Nephron (organoid): ENCODE data around the gene RAB11FIP3.
"Not testable (repeated sequence)": the region's sequence is repeated elsewhere in the genome, so short reads cannot be mapped to it uniquely, and the experiment has no call there.

ENCODE experiments used
- H3K27ac Mint-ChIP-seq, 3 experiments: 2 replicates each; pipeline ENCODE4 v1.8.0; 2020; ENCODE audit warnings: mixed read lengths in 3 of 3, mild to moderate bottlenecking in 2 of 3, moderate library complexity in 1 of 3
- H3K27me3 Mint-ChIP-seq: 2 replicates; pipeline ENCODE4 v1.8.0; 2021; ENCODE audit warnings: low read depth, mild to moderate bottlenecking, moderate library complexity, mixed read lengths
- H3K36me3 Mint-ChIP-seq: 2 replicates; pipeline ENCODE4 v1.8.0; 2020; ENCODE audit warnings: low read depth, mixed read lengths
- H3K4me1 Mint-ChIP-seq: 2 replicates; pipeline ENCODE4 v1.8.0; 2020; ENCODE audit warnings: mixed read lengths
- H3K4me3 Mint-ChIP-seq, 3 experiments: 2 replicates each; pipeline ENCODE4 v1.8.0; 2020; ENCODE audit warnings: mild to moderate bottlenecking in 3 of 3, mixed read lengths in 3 of 3, moderate library complexity in 2 of 3
- H3K9me3 Mint-ChIP-seq: 2 replicates; pipeline ENCODE4 v1.8.0; 2020; ENCODE audit warnings: mixed read lengths
- TF ChIP-seq, protein P1 (sequence below), 3 experiments: fragments of 200-600 bp; sonication (generic); IDR thresholded peaks; one replicate each; pipeline ENCODE4 v1.5.0; 2021; ENCODE audit warnings: antibody characterized with exemption in 3 of 3; ENCODE audit not compliant: unreplicated experiment in 3 of 3

Gene RAB11FIP3, protein sequence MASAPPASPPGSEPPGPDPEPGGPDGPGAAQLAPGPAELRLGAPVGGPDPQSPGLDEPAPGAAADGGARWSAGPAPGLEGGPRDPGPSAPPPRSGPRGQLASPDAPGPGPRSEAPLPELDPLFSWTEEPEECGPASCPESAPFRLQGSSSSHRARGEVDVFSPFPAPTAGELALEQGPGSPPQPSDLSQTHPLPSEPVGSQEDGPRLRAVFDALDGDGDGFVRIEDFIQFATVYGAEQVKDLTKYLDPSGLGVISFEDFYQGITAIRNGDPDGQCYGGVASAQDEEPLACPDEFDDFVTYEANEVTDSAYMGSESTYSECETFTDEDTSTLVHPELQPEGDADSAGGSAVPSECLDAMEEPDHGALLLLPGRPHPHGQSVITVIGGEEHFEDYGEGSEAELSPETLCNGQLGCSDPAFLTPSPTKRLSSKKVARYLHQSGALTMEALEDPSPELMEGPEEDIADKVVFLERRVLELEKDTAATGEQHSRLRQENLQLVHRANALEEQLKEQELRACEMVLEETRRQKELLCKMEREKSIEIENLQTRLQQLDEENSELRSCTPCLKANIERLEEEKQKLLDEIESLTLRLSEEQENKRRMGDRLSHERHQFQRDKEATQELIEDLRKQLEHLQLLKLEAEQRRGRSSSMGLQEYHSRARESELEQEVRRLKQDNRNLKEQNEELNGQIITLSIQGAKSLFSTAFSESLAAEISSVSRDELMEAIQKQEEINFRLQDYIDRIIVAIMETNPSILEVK

DNA sequence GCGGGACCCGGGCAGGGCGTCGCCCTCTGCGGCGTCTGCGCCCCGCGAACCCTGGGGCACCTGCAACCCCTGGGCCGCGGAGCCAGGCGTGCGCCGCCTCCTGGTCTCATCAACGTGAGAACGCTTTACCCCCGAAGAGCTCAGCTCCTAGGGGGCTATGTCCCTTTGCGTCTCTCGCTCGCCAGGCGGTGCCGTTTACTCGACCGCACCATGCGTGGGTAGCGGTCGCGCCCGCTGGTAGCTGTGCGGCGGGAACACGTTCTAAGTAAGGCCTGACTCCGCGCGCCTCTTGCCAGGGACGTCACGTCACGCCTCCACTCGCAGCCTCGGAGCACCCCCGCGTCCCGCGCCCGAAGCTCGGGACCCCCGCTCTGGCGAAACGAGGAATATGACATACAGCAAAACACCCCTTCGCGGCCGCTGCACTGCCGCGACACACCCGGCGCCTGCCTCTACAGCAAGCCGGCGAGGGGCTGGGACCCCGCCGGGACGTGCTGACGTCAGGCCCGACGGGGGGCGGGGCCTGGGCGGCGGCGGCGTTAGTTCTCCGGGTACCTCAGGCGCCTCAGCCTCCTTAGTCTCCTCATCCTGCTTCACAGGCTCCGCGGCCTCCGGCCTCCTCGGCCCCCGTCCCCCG is at the start of gene RAB11FIP3:
TSS of gene RAB11FIP3 (plus strand) at position 568 of the 637 bp plus-strand sequence. CDS start 358 bp downstream, outside the sequence.
- H3K4me3 Mint-ChIP-seq, result peak within 1 kb of the TSS; percentile 90 to 94 (median 93)
- H3K4me1 Mint-ChIP-seq, result peaks cover 37% of the 10 kb centered on the region
- TF ChIP-seq, protein P1, sequence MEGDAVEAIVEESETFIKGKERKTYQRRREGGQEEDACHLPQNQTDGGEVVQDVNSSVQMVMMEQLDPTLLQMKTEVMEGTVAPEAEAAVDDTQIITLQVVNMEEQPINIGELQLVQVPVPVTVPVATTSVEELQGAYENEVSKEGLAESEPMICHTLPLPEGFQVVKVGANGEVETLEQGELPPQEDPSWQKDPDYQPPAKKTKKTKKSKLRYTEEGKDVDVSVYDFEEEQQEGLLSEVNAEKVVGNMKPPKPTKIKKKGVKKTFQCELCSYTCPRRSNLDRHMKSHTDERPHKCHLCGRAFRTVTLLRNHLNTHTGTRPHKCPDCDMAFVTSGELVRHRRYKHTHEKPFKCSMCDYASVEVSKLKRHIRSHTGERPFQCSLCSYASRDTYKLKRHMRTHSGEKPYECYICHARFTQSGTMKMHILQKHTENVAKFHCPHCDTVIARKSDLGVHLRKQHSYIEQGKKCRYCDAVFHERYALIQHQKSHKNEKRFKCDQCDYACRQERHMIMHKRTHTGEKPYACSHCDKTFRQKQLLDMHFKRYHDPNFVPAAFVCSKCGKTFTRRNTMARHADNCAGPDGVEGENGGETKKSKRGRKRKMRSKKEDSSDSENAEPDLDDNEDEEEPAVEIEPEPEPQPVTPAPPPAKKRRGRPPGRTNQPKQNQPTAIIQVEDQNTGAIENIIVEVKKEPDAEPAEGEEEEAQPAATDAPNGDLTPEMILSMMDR (IDR thresholded peaks at IDR 0.05; ENCODE audit: unreplicated experiment in 3 of 3), result peak in 1 of 3 experiments; percentile 22
- H3K9me3 Mint-ChIP-seq, result no peaks in the 10 kb centered on the region
- H3K27ac Mint-ChIP-seq, result peak within 1 kb of the TSS in 2 of 3 experiments; percentile 60 to 84
- peaks cover 20% of the 10 kb centered on the region for H3K27me3 Mint-ChIP-seq
- H3K36me3 Mint-ChIP-seq, result peaks cover 21% of the 10 kb centered on the region

DNA sequence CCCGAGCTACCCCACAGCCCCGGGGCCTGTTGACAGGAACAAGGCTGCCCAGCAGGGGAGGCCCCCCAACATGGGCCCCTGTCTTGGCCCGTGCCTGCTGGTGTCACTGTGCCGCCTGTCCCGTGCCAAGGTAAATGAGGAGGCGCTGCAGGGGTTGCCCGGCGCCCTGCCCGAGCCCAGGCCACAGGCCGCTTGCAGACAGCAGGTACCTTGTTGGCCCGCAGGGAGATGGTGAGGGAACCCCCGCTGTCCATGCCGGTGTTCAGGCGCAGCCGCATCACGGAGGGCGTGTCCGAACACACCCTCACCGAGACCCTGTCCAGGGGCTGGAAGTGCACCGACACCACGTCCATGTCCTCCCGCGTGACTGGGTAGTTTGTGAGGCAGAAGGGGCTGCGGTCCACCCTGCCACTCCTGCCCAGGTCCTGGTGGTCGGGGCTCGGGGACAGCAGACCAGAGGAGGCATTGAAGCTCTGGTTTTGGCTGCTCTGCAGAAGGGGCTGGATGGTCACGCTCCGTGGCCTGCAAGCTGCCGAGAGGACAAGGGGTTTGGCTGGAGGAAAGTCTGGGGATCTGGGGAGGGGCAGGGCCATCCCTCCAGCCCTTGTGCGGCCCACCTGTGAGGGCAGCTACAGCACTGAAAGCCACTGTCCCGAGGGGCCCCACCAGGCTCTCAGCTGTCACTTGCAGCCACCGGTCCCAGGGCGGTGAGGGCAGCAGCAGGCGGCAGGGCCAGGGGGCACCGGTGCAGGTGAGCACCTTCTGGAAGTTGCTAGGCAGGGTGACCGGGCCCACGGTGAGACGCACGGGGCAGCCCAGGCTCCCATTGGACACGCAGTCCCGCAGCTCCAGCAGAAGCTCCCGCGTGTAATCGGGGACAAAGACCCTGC is 49.3 kb upstream of the RAB11FIP3 start:
- Mint-ChIP-seq H3K27me3 (no peaks in the 10 kb centered on the region), H3K9me3 (no peaks in the 10 kb centered on the region), H3K4me3 (no peak overlapping the region), H3K27ac (no peak overlapping the region), H3K36me3 (peaks cover 4% of the 10 kb centered on the region), H3K4me1 (peaks cover 4% of the 10 kb centered on the region)
- TF ChIP-seq, protein P1 (IDR thresholded peaks at IDR 0.05; ENCODE audit: unreplicated experiment in 3 of 3), result no peak

DNA sequence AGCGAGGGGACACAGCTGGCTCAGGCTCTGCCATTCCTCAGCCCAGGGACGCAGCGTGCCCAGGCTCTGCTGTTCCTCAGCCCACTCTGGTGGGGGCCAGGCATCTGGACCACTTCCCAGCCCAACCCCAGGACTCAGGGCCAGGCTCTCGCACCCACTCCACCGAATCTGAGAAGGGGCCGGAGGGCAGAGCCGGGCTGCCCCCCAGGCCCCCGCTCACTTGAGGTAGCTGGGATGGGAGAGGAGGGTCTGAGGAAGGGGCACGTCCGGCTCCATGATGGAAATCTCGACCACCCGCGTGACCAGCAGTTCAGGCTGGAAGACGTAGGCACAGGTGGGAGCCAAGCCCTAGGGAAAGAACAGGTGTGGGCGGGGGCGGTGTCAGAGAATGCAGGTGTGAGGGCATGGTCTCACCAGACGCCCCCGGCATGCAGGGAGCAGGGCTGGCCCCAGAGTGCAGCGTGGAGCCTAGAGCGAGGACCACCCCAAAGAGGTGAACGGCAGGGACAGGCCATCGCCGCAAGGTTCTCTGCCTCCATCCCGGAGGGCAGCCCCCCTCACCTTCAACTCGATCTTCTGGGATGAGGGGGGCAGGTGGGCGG is 48.5 kb upstream of the RAB11FIP3 start:
- Mint-ChIP-seq H3K27ac (no peak overlapping the region), H3K9me3 (no peaks in the 10 kb centered on the region), H3K4me1 (peaks cover under 1% of the 10 kb centered on the region), H3K27me3 (no peaks in the 10 kb centered on the region), H3K4me3 (no peak overlapping the region), H3K36me3 (peaks cover 4% of the 10 kb centered on the region)
- TF ChIP-seq, protein P1 (IDR thresholded peaks at IDR 0.05; ENCODE audit: unreplicated experiment in 3 of 3), result no peak

DNA sequence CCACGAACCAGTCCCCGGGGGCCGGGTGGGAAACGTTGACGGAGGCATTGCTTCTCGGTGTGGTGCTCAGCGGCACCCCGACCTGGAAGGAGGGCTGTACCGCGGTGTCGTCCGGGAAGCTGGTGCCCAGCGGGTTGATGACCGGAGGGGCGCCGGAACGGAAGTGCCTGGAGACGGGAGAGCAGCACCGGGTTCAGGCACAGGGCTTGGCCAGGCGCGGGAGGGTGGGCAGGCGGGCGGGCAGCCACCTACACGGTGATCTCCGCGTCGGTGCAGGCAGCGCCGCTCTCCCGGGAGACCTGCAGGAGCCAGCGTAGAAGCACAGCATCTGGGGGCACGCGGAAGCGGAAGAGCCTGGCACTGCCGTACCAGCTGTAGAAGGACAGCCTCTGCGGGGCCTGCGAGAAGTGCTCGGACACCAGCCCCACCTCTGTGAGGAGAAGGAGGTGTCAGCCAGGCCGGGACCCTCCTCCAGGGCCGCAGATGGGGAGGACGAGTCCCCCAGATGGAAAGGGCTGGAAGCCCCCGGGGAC is 48.0 kb upstream of the RAB11FIP3 start:
- Mint-ChIP-seq H3K4me3 (no peak overlapping the region), H3K36me3 (peaks cover 4% of the 10 kb centered on the region), H3K27me3 (peaks cover under 1% of the 10 kb centered on the region), H3K4me1 (peaks cover 2% of the 10 kb centered on the region), H3K9me3 (no peaks in the 10 kb centered on the region), H3K27ac (no peak overlapping the region)
- TF ChIP-seq, protein P1 (IDR thresholded peaks at IDR 0.05; ENCODE audit: unreplicated experiment in 3 of 3), result no peak

DNA sequence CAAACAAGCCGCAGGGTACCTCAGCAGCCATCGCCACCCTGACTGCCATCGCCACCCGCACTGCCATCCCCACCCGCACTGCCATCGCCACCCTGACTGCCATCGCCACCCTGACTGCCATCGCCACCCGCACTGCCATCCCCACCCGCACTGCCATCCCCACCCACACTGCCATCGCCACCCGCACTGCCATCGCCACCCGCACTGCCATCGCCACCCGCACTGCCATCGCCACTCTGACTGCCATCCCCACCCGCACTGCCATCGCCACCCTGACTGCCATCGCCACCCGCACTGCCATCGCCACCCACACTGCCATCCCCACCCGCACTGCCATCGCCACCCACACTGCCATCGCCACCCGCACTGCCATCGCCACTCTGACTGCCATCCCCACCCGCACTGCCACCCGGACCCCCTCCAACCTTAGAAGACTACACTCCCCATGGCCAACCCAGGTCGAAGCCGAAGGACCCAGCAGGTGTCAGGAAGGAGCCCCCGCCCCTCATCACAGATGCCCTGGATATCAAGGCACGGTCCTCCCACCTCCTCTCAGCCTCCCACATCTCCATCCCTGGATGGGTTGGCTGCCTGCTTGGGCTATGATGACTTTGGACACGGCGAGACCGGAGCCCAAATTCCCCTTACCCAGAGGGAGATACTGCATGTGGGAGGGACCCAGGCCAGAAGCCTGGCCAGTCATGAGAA is 47.2 kb upstream of the RAB11FIP3 start:
- H3K4me3 Mint-ChIP-seq, result peak overlapping the region; percentile 34 to 72 (median 64)
- not testable (repeated sequence) for H3K27ac Mint-ChIP-seq, H3K9me3 Mint-ChIP-seq, H3K36me3 Mint-ChIP-seq, H3K4me1 Mint-ChIP-seq, H3K27me3 Mint-ChIP-seq
